HG02870 (cell line): ENCODE results near the gene FANCL.
A peak's percentile ranks its signal among the peaks of the same experiment; 100 is the strongest.
"Not testable (repeated sequence)": the region's sequence is repeated elsewhere in the genome, so short reads cannot be mapped to it uniquely, and the experiment has no call there.

ENCODE experiments used
- ATAC-seq: cut with Tn5 transposase; IDR thresholded peaks from one replicate; pipeline ENCODE4 v1.9.1; 2021; ENCODE audit warnings: mild to moderate bottlenecking, moderate library complexity; ENCODE audit not compliant: unreplicated experiment

FANCL gene

GRCh38 chr2:58240670-58241545, at the start of gene FANCL:
TSS of gene FANCL (minus strand) at chr2:58241325. CDS start at chr2:58241313, 12 bp downstream.
- peak; percentile 72 for ATAC-seq

- ATAC-seq, result no peak
Observed at GRCh38 chr2:58289029-58289428, 47.9 kb upstream of the FANCL start.

- ATAC-seq, result no peak
Observed at GRCh38 chr2:58283931-58284330, 42.8 kb upstream of the FANCL start.

- ATAC-seq, result not testable (repeated sequence)
Observed at GRCh38 chr2:58275144-58275543, 34.0 kb upstream of the FANCL start.

GRCh38 chr2:58271826-58272225, 30.7 kb upstream of the FANCL start:
- no peak for ATAC-seq

- no peak for ATAC-seq
Observed at GRCh38 chr2:58268685-58269084, 27.6 kb upstream of the FANCL start.

GRCh38 chr2:58266211-58266610, 25.1 kb upstream of the FANCL start:
- no peak for ATAC-seq

- ATAC-seq, result no peak
Observed at GRCh38 chr2:58261209-58261608, 20.1 kb upstream of the FANCL start.

GRCh38 chr2:58258456-58258855, 17.3 kb upstream of the FANCL start:
- ATAC-seq, result peak; percentile 83

- not testable (repeated sequence) for ATAC-seq
Observed at GRCh38 chr2:58251331-58252201, 10.4 kb upstream of the FANCL start.

- ATAC-seq, result no peak
Observed at GRCh38 chr2:58241546-58241864, 380 bp upstream of the FANCL start.

- no peak for ATAC-seq
Observed at GRCh38 chr2:58239243-58239925, 1.7 kb downstream of the FANCL start.

GRCh38 chr2:58237741-58238140, 3.4 kb downstream of the FANCL start:
- ATAC-seq, result no peak

- ATAC-seq, result no peak
Observed at GRCh38 chr2:58235984-58236383, 5.1 kb downstream of the FANCL start.

GRCh38 chr2:58235170-58235569, 6.0 kb downstream of the FANCL start:
- ATAC-seq, result no peak

- ATAC-seq, result no peak
Observed at GRCh38 chr2:58228299-58228698, 12.8 kb downstream of the FANCL start.

- ATAC-seq, result no peak
Observed at GRCh38 chr2:58227171-58227917, 13.8 kb downstream of the FANCL start.

GRCh38 chr2:58221909-58222308, 19.2 kb downstream of the FANCL start:
- no peak for ATAC-seq

GRCh38 chr2:58215429-58215828, 25.7 kb downstream of the FANCL start:
- ATAC-seq, result no peak

- ATAC-seq, result not testable (repeated sequence)
Observed at GRCh38 chr2:58210951-58211568, 30.1 kb downstream of the FANCL start.
